C4-2B (cell line): ENCODE results near the gene ADCY10.
"Not testable (repeated sequence)": the region's sequence is repeated elsewhere in the genome, so short reads cannot be mapped to it uniquely, and the experiment has no call there.

Experiments
- H3K27ac ChIP-seq: fragments of 450-650 bp; 2 replicates; pipeline ENCODE4 v1.5.1; 2017
- CTCF ChIP-seq: fragments of 450-650 bp; conservative IDR thresholded peaks from 2 replicates; pipeline ENCODE4 v1.5.1; 2017; ENCODE audit warnings: mild to moderate bottlenecking
- ZFX ChIP-seq: fragments of 450-650 bp; IDR thresholded peaks from 2 replicates; pipeline ENCODE4 v1.6.1; 2017

ADCY10 gene

GRCh38 chr1:167839009-167839408, 74.9 kb downstream of the ADCY10 start:
- H3K27ac ChIP-seq: no peak overlapping the region
- TF ChIP-seq ZFX (no peak), CTCF (no peak)

- no peak for TF ChIP-seq CTCF
- TF ChIP-seq ZFX: no peak
These were observed 76.6 kb downstream of the ADCY10 start for GRCh38 chr1:167837326-167837725.

GRCh38 chr1:167836197-167836596, 77.7 kb downstream of the ADCY10 start:
- no peak for TF ChIP-seq ZFX
- no peak for TF ChIP-seq CTCF
- no peak overlapping the region for H3K27ac ChIP-seq

More at GRCh38 chr1:167837326-167837725, 76.6 kb downstream of the ADCY10 start:
- H3K27ac ChIP-seq: no peak overlapping the region

GRCh38 chr1:167833904-167834303, 80.0 kb downstream of the ADCY10 start:
- H3K27ac ChIP-seq: no peak overlapping the region
- TF ChIP-seq CTCF (no peak), ZFX (no peak)

- H3K27ac ChIP-seq: no peak overlapping the region
- TF ChIP-seq CTCF: no peak
- TF ChIP-seq ZFX: no peak
These were observed 81.2 kb downstream of the ADCY10 start for GRCh38 chr1:167832693-167833092.

- not testable (repeated sequence) for H3K27ac ChIP-seq
These were observed 83.3 kb downstream of the ADCY10 start for GRCh38 chr1:167830668-167831067.

- H3K27ac ChIP-seq: no peak overlapping the region
- TF ChIP-seq ZFX (no peak), CTCF (no peak)
These were observed 84.1 kb downstream of the ADCY10 start for GRCh38 chr1:167829868-167830267.

GRCh38 chr1:167826127-167826526, 87.8 kb downstream of the ADCY10 start:
- TF ChIP-seq ZFX (no peak), CTCF (no peak)
- H3K27ac ChIP-seq: no peak overlapping the region
